ENCODE measurements around the gene CDK14. TPM values are rescaled to one million over a fixed set of nuclear protein-coding genes. Genes with fewer than 3 reads are reported as not detected.

The CDK14 gene
- total RNA-seq (2014; rRNA removed), result 23.4 and 23.6 TPM in 2 replicates
- polyA plus RNA-seq (2012), result 8.0 TPM

DNA sequence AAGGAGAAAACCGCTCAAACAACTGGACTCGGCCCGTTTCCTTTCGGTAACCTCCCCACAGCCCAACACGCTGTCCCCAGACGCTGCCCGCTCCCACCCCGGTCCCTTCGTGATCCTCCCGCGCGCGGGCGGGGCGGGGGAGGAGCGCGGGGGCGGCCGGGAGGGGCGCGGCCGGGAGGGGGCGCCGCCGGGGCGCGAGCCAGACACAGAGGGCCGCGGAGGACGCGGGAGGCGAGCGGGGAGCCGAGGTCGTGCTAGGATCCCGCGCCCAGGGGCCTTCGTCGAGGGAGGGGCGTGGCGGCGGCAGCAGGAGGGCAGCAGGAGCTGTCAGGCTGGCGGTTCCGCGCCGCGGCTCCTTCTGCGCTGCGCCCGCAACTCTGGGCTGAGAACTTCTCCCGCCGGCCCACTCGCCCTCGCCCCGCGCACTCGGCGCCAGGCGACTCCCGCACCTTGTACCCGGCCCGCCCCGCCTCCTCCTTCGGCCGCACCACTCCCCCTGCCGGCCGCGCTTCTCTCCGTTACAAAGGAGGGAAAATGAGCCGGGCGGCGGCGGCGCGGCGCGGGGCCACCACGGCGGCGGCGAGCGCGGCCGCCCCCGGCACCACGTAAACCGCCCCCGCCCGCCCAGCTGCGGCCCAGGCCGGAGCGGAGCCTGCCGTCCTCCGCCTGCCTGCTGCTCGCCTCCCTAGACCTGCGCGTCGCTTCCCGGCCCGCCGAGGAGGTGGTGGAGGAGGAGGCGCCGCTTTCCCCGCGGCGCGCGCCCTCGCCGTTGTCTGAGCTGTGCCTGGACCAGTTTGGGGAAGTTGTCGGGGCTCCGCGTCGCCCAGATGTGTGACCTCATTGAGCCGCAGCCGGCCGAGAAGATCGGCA, at the start of gene CDK14:
Gene CDK14 (plus strand): TSS at position 521 of the 870 bp plus-strand sequence. CDS start 307 bp downstream, at position 828.
- DNase-seq (ENCODE audit: low read depth), result peak; percentile 65

DNA sequence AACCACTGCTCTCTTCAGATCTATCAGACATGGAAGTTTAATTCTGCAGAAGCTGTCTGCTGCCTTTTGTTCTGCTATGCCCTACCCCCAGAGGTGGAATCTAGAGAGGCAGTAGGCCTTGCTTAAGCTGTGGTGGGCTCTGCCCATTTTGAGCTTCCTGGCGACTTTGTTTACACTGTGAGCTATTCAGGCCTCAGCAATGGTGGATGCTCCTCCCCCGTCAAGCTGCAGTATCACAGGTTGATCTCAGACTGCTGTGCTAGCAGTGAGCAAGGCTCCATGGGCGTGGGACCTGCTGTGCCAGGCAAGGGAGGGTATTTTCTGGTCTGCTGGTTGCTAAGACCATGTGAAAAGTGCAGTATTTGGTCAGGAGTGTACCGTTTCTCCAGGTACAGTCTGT, 45.1 kb upstream of the CDK14 start:
- no peak for DNase-seq (ENCODE audit: low read depth)

DNA sequence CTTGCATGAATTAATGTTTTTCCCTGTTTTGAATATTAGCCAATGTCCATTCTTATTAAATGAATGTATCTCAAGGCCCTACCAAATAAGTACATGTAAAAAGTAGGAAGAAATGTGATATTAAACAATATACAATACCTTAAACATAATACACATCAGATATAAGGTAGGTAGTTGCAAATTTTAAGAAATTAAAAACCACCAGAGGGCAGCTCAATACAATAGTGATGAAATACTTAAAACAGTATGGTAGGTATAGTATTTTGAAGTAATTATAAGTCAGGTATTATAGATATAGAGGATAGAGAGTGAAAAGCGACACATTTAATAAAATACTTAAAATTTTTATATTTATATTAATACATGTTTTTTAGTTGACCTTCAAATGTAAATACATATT, 43.6 kb upstream of the CDK14 start:
- peak; percentile 18 for DNase-seq (ENCODE audit: low read depth)

DNA sequence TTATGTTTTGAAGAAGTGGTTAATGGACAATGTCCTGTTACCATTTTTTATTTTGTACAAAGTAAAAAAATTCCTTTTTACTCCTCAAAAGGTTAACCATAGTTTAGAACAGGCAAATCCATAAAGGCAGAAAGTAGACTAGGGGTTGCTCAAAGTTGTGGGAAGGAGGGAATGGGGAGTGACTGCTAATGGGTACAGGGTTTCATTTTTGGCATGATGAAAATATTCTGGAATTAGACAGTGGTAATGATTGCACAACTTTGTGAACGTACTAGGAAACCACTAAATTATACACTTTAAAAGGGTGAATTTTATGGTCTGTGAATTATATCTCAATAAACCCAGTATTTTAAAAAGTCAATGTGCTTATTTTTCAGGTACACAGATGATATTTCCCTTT, 35.4 kb upstream of the CDK14 start:
- peak; percentile 52 for DNase-seq (ENCODE audit: low read depth)

DNA sequence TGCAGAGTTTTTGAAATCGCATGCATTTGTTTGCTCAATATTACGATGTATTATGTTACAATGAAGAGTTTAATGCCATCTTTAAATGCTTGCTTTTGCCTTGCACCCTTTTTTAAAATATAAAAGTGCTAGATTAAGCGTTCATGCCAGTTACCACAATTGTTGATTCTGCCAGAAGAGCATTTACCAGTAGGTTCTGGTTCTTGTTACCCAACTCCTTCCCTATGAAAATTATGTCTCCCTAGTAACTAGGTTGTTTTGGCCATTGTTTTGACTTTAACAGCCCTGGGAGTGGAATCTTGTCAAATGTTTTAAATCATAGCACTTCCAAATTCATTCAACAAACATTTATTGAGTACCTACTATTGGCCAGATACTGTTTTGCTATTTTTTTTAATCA, 32.8 kb upstream of the CDK14 start:
- peak; percentile 14 for DNase-seq (ENCODE audit: low read depth)

DNA sequence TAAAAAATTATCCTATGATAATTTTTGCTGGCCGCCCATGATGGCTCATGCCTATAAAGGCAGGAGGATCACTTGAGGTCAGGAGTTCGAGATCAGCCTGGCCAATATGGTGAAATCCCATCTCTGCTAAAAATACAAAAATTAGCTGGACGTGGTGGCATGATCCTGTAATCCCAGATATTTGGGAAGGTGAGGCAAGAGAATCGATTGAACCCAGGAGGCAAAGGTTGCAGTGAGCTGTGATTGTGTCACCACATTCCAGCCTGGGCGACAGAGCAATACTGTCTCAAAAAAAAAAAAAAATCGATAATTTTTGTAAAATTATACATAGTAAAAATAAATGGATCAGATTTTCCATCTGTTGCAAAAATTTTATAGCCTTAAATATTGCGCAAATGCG, 31.7 kb upstream of the CDK14 start:
- DNase-seq (ENCODE audit: low read depth), result no peak

DNA sequence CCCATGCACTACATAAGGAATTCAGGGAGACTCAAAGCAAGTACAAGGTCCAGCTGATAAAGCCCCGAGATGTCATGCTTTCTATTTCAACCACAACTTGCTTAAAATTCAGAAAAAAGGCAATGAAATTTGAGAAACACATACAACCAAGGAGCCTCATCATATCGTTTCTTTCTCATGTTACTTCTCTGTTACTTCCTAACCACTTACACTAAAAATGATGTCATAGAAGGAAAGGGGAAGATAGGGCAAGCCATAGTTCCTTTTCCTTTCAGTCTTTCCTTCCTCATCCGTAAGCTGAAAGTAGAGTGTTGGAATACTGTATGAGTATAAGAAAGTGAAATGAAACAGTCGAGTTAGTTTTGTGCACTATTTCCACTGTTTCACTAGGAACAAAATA, 27.9 kb upstream of the CDK14 start:
- DNase-seq (ENCODE audit: low read depth), result peak; percentile 60

DNA sequence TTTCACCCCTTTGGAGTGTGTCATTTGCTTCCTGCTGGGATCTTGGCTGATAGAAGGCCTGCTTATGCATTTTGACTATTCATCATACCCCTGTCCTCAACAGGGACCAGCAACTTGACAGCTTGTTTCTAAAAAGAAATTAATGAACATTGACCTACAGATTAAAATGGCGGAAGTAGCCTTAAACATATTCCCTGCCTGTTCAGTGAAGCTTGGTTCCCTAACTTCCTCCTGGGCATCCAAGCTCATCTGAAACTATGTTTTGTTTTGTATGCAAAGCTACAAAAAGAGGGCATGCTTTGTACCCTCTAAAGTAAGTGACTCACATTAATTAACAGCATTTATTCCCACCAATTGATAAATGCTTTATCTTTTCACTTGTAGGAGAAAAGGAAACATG, 26.8 kb upstream of the CDK14 start:
- no peak for DNase-seq (ENCODE audit: low read depth)

DNA sequence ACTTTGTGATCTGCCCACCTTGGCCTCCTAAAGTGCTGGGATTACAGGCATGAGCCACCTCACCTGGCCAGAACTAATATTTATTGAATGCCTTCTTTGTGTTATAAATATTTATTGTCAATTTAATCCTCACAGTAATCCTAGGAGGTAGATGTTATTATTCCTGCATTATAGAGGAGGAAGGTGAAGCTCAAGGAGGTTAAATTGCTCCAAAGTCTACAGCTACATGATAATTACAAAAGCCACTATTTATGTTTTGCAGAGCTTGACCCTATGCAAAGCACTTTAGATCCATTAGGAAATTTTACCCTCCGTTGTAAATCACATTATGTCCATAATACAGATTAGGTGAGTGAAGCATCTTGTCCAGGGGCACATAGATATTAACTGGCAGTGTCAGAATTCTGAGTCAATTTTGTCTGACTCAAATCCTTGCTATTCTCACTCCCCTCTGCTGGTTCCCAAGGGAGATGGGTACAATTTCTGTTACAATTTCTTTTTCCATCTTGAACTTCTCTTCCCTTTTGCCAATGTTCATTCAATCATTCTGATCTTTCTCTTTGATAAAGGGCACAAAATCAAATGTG, 25.7 kb upstream of the CDK14 start:
- DNase-seq (ENCODE audit: low read depth), result peak; percentile 82

DNA sequence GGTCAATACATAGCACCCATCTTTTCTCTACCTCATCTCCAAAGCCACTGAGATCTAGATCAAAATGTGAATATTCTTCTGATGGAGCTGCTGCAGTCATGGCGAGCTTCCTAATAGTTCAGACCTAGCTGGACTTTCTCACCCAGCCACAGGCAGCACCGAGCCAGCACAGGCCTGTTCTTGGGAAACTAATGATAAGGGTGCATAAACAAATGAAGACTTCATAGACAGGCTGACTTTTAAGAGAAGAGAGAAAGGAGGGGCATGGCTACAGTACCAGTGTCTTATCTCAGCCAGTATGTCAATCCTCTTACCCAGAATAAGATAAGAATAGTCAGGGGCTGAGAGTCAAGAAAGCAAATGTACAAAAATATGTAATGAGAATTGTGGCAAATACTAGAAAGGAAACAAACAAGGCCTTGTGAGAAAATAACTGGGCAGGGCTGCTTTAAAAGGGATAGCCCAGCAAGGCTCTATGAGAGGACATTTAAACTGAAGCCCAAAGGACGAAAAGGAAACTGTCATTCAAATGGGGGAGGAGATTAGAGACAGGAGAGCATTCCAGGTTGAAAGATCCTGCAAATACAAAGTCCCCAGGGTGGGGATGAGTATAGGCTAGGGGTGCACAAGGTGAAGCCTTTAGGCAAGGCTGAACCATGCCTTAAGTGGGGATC, 21.8 kb upstream of the CDK14 start:
- no peak for DNase-seq (ENCODE audit: low read depth)

DNA sequence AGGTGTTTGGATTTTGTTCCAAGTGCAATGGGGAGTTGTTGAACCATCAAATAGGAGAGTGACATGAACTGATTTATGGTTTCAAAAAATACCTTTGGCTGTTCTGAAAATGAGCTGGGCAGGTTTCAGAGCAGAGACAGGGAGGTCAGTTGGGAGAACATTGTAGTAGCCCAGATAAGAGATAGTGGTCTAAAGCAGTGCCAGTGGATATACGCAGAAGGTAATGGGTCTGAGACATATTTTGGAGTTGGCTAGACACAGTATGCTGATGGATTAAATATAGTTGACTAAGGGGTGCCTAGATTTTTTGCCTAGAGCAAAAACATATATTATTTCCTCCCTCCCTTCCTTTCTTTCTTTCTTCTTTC, 21.3 kb upstream of the CDK14 start:
- no peak for DNase-seq (ENCODE audit: low read depth)

DNA sequence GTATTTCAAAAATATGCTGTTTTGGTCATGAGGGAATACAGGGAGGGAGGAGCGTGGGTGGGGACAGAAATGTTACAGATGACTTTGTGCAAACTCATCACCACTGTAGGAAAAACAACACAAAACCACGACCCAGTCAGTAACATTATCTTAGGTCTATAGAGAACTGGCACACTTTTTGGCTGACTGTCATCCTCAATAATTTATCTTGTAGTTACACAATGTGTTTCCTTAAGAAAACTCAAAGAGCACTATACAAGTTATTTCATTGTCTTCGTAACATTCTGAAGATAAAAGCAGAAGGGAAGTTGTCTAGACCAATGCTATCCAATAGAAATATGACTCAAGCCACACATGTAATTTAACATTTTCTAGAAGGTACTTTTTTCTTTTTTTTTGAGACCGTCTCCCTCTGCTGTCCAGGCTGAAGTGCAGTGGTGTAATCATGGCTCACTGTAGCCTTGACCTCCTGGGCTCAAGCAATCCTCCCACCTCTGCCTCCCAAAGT, 16.9 kb upstream of the CDK14 start:
- DNase-seq (ENCODE audit: low read depth), result peak; percentile 74

DNA sequence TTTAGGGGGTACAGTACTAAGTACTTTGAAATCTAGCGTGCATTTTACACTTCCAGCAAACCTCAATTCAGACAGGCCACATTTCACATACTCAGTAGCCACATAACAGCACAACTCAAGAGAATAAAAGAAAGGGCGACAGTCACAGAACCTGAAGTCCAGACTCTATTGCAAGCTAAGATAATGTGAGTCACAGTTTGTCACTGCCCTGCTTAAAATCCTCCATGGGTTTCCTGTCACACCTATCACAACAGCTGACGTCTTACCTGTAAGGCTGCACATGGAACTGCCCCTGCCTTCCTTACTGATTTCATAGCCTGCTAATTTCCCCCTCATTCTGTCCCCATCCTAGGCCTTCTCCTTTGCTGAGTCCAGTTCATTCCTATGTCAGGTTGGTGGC, 16.1 kb upstream of the CDK14 start:
- no peak for DNase-seq (ENCODE audit: low read depth)

DNA sequence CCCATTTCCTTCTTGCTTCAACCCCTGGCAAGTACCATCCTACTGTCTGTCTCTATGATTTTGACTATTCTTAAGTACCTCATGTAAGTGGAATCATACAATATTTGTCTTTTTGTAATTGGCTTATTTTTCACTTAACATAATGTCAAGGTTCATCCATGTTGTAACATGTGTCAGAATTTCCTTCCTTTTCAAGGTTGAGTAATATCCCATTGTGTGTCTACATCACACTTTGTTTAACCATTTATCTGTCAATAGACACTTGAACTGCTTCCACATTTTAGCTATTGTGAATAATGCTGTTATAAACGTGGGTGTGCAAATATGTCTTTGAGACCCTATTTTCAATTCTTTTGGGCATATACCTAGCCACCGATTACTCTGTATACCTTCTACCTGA, 14.0 kb upstream of the CDK14 start:
- DNase-seq (ENCODE audit: low read depth), result no peak

DNA sequence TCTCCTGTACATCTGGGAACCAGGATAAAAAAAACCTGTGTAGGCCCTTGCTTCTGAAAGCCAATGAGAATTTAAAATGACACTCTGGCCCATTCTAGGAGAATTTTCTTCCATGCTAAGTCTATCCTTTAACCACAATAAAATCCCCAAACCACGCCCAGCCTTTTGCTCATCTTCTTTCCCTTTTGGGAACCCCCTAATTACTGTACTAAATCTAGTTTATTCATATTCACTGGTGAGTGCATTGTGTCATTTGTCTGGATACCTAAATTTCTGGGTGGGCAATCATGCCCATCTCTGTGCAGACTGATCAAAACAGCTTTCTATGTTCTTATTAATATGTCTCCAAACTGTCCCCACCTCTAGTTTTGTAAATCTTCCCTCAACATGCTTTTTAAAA, 11.7 kb upstream of the CDK14 start:
- no peak for DNase-seq (ENCODE audit: low read depth)

DNA sequence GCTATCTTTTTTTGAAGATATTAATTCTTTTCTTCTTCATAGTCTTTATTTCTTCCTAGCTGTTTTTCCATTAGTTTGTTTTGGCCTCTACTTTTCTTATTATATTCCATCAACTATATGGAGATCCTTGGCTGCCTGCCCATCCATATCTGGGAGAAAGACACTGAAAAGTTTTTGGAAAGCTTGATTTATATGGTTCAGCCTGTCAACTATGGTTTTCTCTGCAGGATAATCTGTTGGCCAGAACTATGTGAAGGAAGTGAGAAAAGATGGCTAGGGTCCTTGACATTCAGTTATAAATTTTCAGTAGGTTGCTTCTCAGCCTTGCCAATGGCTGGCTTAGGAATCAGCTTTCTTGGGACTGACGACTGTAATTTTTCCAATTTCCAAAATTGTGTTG, 10.0 kb upstream of the CDK14 start:
- DNase-seq (ENCODE audit: low read depth), result no peak

DNA sequence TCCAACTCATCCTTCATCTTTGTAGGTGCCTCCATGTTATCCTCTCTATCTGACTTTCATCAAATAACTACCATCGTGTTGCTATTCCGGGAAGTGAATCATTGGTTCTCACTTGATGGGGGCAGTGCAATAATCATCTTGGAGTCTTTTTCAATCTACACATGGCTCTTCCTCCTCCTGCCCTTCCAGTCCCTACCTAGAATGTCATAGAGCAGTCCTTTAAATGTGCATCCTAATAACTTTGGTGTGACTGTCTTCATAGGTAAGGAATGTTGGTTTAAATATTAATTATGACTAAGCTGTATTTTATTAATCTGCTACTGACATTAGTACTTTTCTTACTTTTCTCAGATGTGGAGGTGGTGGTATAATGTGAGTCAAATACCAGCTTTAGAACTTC, 8.4 kb upstream of the CDK14 start:
- DNase-seq (ENCODE audit: low read depth), result no peak

DNA sequence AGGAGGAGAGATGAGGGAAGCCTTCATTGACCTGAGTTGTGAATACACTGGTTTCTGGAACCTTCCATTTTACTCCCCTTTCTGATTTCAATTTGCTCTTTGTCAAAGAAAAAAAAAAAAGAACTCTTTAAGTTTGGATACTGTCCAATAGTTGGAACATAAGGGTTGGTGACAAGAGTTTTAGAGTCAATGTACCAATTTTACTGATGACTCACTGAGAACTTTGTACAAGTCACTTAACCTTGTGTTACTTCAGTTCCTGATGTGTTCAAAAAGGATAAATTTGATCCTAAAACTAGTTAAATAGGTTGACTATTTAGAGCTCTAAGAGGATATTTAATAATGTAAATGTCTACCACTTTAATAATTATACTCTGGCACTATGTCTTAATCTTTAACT, 4.1 kb upstream of the CDK14 start:
- DNase-seq (ENCODE audit: low read depth), result peak; percentile 64

DNA sequence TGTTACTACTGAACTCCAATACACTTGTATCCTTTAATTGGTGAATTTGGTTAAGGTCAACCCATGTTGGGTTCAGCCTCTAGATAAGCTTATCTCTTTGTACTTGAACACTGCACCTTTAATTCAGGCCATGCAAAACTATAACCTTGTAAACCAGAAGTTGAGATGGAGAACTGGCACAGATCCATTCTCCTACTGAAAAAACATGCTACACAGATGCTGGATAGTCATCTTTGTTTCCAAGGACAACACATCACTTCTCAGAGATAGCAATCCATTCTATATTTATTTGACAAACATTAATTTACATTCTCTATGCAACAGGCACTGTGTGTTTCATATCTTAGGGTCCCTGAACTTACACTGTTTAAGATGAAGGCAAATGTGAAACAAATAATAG, 2.9 kb upstream of the CDK14 start:
- DNase-seq (ENCODE audit: low read depth), result peak; percentile 51

DNA sequence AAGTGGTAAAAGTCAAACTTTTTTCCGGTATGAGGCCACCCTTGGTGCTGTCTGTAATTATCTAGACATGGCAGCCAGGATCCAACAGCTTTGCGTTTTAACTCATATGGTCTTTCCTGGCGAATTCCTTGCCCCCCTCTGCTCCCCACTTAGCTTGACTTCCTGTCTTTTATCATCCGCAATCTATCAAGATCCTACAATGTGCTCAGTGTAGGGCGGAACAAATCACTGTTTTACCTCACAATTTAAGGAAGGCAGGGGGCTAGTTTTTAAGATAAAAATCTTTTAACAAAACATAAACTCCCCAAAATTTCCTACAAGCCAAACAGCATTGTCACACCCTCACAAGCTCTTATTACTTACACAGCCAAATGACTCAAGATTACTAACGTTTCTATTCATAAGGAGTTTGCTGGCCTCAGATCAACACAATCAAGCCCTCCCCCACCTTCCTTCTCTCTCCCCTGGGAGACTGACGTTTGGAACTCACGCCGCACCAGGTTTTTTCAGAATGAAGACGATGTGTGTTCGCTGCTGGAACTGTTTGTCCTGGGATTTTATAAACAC, 1.3 kb upstream of the CDK14 start:
- DNase-seq (ENCODE audit: low read depth), result peak; percentile 92

DNA sequence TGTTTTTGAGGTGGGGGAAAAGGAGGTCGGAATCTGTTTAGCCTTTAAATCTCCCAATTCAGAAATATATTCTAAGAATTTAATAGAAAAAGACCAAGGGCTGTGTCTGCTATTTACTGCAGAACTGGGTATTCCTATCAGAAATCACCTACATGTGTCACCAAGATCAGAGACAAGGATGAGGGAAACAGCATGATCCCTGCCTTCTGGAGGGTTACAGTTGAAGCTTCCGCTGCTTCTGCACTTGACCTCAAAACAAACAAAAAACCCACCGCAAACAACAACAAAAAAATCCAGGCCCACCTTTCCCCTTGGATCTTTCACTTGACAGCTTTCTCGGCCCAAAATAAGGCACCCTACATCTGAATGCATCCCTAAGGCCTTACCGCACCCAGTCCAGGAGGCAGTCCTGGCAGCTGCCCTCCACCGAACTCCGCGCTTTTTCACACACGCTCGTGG, 750 bp upstream of the CDK14 start:
- no peak for DNase-seq (ENCODE audit: low read depth)

Measured in LHCN-M2 (cell line).